ENCODE measurements around the gene CHKA. TPM values are rescaled to one million over a fixed set of nuclear protein-coding genes. Genes with fewer than 3 reads are reported as not detected.

Gene CHKA
- total RNA-seq, 1 experiment from 2014 or later, result 63.0 TPM

DNA sequence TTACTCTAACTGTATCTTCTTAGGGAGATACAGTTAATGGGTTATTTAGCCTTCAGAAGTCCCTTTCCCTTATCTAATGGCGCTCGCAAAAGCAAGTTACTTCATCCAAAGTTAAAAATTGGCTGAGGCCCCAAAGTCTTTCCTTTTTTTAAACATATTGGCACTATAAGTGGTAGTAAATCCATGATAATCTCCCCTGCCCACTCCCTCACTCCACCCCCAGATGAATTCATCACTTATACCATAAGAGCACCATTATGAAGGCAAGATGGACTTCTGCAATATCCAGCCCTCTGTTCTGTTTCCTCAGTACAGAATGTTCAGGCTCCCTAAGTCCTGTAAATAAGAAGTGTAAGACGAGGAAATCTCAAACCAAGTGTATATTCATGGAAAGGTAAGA is 37.7 kb downstream of the CHKA start:
- Histone ChIP-seq H3K79me2 (ENCODE audit: insufficient read depth, low read length) (peaks cover 7% of the 10 kb centered on the region), H3K4ac (ENCODE audit: low read depth, low read length) (no peak overlapping the region), H3K9ac (ENCODE audit: extremely low read depth, insufficient read length, low read length) (no peak overlapping the region), H4K91ac (ENCODE audit: insufficient read length, low read depth, low read length) (no peak overlapping the region), H3K18ac (ENCODE audit: insufficient read length, low read depth, low read length) (no peak overlapping the region), H3K9me3 (ENCODE audit: control insufficient read depth, low read depth, low read length) (no peaks in the 10 kb centered on the region), H2BK15ac (ENCODE audit: low read depth, low read length) (no peak overlapping the region), H2BK12ac (ENCODE audit: insufficient read length, low read depth, low read length) (no peak overlapping the region), H3K27ac (ENCODE audit: insufficient read length, low read depth, low read length) (no peak overlapping the region), H4K5ac (ENCODE audit: insufficient read length, low read depth, low read length) (no peak overlapping the region), H3K4me2 (ENCODE audit: insufficient read depth, insufficient read length, low read length) (no peak overlapping the region), H3K4me1 (ENCODE audit: insufficient read depth, low read length) (no peaks in the 10 kb centered on the region), H2AFZ (ENCODE audit: low read length) (no peak overlapping the region), H3K23me2 (ENCODE audit: insufficient read length, low read depth, low read length, poor library complexity, severe bottlenecking) (no peaks in the 10 kb centered on the region), H3K79me1 (ENCODE audit: insufficient read depth, low read depth, low read length, poor library complexity, severe bottlenecking) (peaks cover 7% of the 10 kb centered on the region), H2BK5ac (ENCODE audit: insufficient read length, low read length) (no peak overlapping the region), H3T11ph (ENCODE audit: low read length) (no peak overlapping the region), H2BK120ac (ENCODE audit: low read depth, low read length, poor library complexity, severe bottlenecking) (no peak overlapping the region), H3K56ac (ENCODE audit: insufficient read length, low read depth, low read length) (no peak overlapping the region), H4K8ac (replicated peaks; ENCODE audit: insufficient read length, low read depth, low read length) (no peak overlapping the region), H4K20me1 (ENCODE audit: control insufficient read depth, insufficient read depth, insufficient read length) (no peaks in the 10 kb centered on the region), H3K14ac (ENCODE audit: insufficient read depth, low read length) (no peak overlapping the region), H3K23ac (ENCODE audit: insufficient read length, low read depth, low read length) (no peak overlapping the region), H3K27me3 (ENCODE audit: insufficient read depth, low read length) (no peaks in the 10 kb centered on the region), H2AK5ac (ENCODE audit: insufficient read length, low read length) (no peak overlapping the region), H2BK20ac (ENCODE audit: low read depth, low read length, poor library complexity, severe bottlenecking) (no peak overlapping the region)
- Mint-ChIP-seq H3K27ac (no peak overlapping the region), H3K27me3 (ENCODE audit: low read depth) (no peaks in the 10 kb centered on the region), H3K4me1 (no peaks in the 10 kb centered on the region), H3K4me3 (no peak overlapping the region), H3K36me3 (ENCODE audit: insufficient read depth in 1 of 3, low read depth in 3 of 3) (peaks cover 17 to 30% (median 30%) of the 10 kb centered on the region in 3 experiments), H3K9me3 (no peaks in the 10 kb centered on the region)
- WGBS (ENCODE audit: extremely low coverage, insufficient read length, low lambda C conversion rate), result no CpG with 5 or more reads among the region's 3 CpGs
- TF ChIP-seq, protein P1, sequence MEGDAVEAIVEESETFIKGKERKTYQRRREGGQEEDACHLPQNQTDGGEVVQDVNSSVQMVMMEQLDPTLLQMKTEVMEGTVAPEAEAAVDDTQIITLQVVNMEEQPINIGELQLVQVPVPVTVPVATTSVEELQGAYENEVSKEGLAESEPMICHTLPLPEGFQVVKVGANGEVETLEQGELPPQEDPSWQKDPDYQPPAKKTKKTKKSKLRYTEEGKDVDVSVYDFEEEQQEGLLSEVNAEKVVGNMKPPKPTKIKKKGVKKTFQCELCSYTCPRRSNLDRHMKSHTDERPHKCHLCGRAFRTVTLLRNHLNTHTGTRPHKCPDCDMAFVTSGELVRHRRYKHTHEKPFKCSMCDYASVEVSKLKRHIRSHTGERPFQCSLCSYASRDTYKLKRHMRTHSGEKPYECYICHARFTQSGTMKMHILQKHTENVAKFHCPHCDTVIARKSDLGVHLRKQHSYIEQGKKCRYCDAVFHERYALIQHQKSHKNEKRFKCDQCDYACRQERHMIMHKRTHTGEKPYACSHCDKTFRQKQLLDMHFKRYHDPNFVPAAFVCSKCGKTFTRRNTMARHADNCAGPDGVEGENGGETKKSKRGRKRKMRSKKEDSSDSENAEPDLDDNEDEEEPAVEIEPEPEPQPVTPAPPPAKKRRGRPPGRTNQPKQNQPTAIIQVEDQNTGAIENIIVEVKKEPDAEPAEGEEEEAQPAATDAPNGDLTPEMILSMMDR (conservative IDR thresholded peaks at IDR 0.05), result no peak
- DNase-seq, result no peak

Measured in H9 (cell line).